Measurements from ENCODE around the gene RALGAPA1.
"Not testable (repeated sequence)": the region's sequence is repeated elsewhere in the genome, so short reads cannot be mapped to it uniquely, and the experiment has no call there.

The RALGAPA1 gene

GRCh38 chr14:35761922-35762321 is 47.2 kb downstream of the RALGAPA1 start:
- no peak for DNase-seq (ENCODE audit: low read depth in 2 of 2)

GRCh38 chr14:35760143-35760542 is 49.0 kb downstream of the RALGAPA1 start:
- DNase-seq (ENCODE audit: low read depth in 2 of 2) = no peak

- DNase-seq (ENCODE audit: low read depth in 2 of 2) = no peak
Measured at GRCh38 chr14:35758523-35759129, 50.5 kb downstream of the RALGAPA1 start.

- DNase-seq (ENCODE audit: low read depth in 2 of 2) = no peak
Measured at GRCh38 chr14:35754671-35755070, 54.4 kb downstream of the RALGAPA1 start.

- no peak for DNase-seq (ENCODE audit: low read depth in 2 of 2)
Measured at GRCh38 chr14:35752380-35752779, 56.7 kb downstream of the RALGAPA1 start.

GRCh38 chr14:35750202-35750904 is 58.7 kb downstream of the RALGAPA1 start:
- no peak for DNase-seq (ENCODE audit: low read depth in 2 of 2)

GRCh38 chr14:35747379-35747778 is 61.7 kb downstream of the RALGAPA1 start:
- DNase-seq (ENCODE audit: low read depth in 2 of 2) = no peak

- no peak for DNase-seq (ENCODE audit: low read depth in 2 of 2)
Measured at GRCh38 chr14:35742442-35742841, 66.7 kb downstream of the RALGAPA1 start.

- no peak for DNase-seq (ENCODE audit: low read depth in 2 of 2)
Measured at GRCh38 chr14:35742032-35742371, 67.1 kb downstream of the RALGAPA1 start.

GRCh38 chr14:35741345-35742031 is 67.6 kb downstream of the RALGAPA1 start:
- DNase-seq (ENCODE audit: low read depth in 2 of 2) = no peak

GRCh38 chr14:35740215-35740614 is 68.9 kb downstream of the RALGAPA1 start:
- DNase-seq (ENCODE audit: low read depth in 2 of 2) = no peak

GRCh38 chr14:35735163-35735562 is 73.9 kb downstream of the RALGAPA1 start:
- DNase-seq (ENCODE audit: low read depth in 2 of 2) = not testable (repeated sequence)

- DNase-seq (ENCODE audit: low read depth in 2 of 2) = not testable (repeated sequence)
Measured at GRCh38 chr14:35733510-35733909, 75.6 kb downstream of the RALGAPA1 start.

GRCh38 chr14:35730871-35731270 is 78.2 kb downstream of the RALGAPA1 start:
- DNase-seq (ENCODE audit: low read depth in 2 of 2) = no peak

- DNase-seq (ENCODE audit: low read depth in 2 of 2) = no peak
Measured at GRCh38 chr14:35727764-35728163, 81.3 kb downstream of the RALGAPA1 start.

GRCh38 chr14:35725930-35726329 is 83.2 kb downstream of the RALGAPA1 start:
- no peak for DNase-seq (ENCODE audit: low read depth in 2 of 2)

GRCh38 chr14:35715079-35715478 is 94.0 kb downstream of the RALGAPA1 start:
- DNase-seq (ENCODE audit: low read depth in 2 of 2) = no peak

GRCh38 chr14:35712466-35712865 is 96.6 kb downstream of the RALGAPA1 start:
- DNase-seq (ENCODE audit: low read depth in 2 of 2) = no peak

GRCh38 chr14:35708062-35708461 is 101.0 kb downstream of the RALGAPA1 start:
- DNase-seq (ENCODE audit: low read depth in 2 of 2) = no peak

GRCh38 chr14:35705636-35706035 is 103.5 kb downstream of the RALGAPA1 start:
- no peak for DNase-seq (ENCODE audit: low read depth in 2 of 2)

GRCh38 chr14:35704793-35705493 is 104.2 kb downstream of the RALGAPA1 start:
- DNase-seq (ENCODE audit: low read depth in 2 of 2) = no peak

- no peak for DNase-seq (ENCODE audit: low read depth in 2 of 2)
Measured at GRCh38 chr14:35701531-35701930, 107.6 kb downstream of the RALGAPA1 start.

Data from stimulated activated CD4-positive, alpha-beta T cell treated with anti-CD3 and anti-CD28 coated beads, Interleukin-4, amount 100 ng/mL, for 48 hours (primary cell).